OCI-LY1 (cell line): Measurements from ENCODE around the gene GNG7.

ENCODE experiments used
- EZH2 ChIP-seq: fragments of 200-600 bp; sonication (generic), shearing (Covaris generic); IDR thresholded peaks from 2 replicates; pipeline ENCODE4 v1.8.0; 2017; ENCODE audit warnings: borderline replicate concordance, mixed run types, mild to moderate bottlenecking, antibody characterized with exemption, low read length, moderate library complexity, mixed read lengths
- TF ChIP-seq, protein P1 (sequence below): fragments of 200-600 bp; sonication (generic), shearing (Covaris generic); IDR thresholded peaks from 2 replicates; pipeline ENCODE4 v1.5.1; 2017; ENCODE audit warnings: mild to moderate bottlenecking, antibody characterized with exemption, low read length, moderate library complexity, mixed read lengths

DNA sequence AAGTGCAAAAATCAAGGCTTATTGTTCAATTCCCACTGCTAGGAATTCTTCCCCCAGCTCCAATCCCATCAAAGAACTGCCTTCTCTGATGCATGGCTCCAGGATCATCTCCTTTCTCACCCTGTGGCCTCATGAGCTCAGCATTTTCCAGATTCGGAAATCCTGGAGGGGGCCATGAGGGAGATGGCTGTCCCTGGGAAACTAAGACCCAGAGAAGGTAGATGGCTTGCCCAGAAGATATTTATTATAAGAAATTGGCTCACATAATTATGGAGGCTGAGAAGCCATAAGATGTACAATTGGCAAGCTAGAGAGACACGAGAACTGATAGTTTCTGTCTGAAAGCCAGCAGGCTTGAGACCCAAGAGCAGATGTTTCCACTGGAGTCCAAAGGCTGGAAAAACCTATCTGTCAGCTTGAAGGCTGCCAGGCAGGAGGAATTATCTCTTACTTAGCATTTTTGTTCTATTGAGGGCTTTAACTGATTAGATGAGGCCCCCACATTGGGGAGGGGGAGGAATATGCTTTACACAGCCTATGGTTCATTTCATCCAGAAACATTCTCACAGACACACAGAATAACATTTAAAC, 168.0 kb downstream of the GNG7 start:
- no peak for TF ChIP-seq EZH2
- TF ChIP-seq, protein P1, sequence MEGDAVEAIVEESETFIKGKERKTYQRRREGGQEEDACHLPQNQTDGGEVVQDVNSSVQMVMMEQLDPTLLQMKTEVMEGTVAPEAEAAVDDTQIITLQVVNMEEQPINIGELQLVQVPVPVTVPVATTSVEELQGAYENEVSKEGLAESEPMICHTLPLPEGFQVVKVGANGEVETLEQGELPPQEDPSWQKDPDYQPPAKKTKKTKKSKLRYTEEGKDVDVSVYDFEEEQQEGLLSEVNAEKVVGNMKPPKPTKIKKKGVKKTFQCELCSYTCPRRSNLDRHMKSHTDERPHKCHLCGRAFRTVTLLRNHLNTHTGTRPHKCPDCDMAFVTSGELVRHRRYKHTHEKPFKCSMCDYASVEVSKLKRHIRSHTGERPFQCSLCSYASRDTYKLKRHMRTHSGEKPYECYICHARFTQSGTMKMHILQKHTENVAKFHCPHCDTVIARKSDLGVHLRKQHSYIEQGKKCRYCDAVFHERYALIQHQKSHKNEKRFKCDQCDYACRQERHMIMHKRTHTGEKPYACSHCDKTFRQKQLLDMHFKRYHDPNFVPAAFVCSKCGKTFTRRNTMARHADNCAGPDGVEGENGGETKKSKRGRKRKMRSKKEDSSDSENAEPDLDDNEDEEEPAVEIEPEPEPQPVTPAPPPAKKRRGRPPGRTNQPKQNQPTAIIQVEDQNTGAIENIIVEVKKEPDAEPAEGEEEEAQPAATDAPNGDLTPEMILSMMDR, result no peak
